GM21360 (cell line): ENCODE data around the gene DCAF11.
A peak's percentile ranks its signal among the peaks of the same experiment; 100 is the strongest.

ENCODE experiments used
- ATAC-seq: cut with Tn5 transposase; IDR thresholded peaks from one replicate; pipeline ENCODE4 v1.9.1; 2021; ENCODE audit warnings: mild to moderate bottlenecking, moderate library complexity; ENCODE audit not compliant: unreplicated experiment

The DCAF11 gene

DNA sequence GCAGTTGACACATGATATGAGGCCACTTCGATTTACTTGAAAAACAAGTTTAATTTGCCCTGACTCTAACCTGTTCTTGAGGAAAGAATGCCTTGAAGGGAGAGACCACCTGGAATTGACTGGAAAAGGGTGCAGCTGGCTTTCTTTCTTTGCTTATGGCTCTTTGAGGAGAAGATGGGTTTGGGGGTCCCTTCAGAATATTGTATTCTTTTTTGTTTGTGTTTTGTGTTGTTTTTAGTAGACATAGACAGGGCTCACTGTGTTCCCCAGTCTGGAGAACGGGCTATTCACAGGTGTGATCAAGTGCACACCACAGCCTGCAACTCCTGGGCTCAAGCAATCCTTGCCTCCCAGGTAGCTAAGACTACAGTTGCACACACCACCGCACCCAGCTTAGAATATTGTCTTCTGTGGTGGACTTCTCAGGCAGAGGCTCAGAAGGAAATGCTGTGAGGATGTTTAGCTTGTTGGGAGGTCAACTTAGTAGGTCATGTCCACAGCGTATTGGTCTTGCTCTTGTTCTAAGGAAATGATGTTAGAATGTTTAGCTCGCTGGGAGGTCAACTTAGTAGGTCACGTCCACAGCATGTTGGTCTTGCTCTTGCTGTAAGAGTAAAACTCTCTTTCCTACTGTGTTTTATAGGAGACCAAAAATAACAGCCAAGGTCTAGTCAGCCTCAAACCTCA, 1.7 kb downstream of the DCAF11 start:
- ATAC-seq = no peak

DNA sequence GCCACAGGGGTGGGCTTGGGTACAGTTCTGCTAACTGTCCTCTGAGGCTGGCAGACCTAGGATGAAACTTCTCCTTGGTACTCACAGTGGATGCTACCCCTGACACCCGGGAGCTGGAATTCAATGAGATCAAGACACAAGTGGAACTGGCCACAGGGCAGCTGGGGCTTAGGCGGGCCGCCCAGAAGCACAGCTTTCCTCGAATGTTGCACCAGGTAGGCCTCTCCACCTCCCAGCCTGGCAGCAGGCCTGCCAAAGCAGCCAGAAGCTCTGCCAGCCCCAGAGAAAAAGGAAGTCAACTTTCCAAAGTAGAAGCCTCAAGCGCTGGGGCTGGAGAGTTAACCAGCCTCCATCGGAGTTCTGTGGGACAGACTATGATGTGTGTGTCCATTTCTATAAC, 2.6 kb downstream of the DCAF11 start:
- no peak for ATAC-seq

DNA sequence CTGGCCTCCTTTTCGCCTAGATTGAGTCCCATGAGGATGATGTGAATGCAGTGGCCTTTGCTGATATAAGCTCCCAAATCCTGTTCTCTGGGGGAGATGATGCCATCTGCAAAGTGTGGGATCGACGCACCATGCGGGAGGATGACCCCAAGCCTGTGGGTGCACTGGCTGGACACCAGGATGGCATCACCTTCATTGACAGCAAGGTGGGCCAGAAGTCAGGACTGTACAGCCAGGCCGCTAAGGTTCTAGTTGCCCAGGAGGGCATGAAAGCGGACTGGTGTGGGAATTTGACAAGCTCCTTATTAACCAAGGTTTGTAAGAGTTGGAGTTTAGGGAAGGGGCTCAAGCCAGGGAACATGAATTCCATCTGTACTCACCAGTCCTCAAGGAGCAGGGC, 5.1 kb downstream of the DCAF11 start:
- no peak for ATAC-seq

DNA sequence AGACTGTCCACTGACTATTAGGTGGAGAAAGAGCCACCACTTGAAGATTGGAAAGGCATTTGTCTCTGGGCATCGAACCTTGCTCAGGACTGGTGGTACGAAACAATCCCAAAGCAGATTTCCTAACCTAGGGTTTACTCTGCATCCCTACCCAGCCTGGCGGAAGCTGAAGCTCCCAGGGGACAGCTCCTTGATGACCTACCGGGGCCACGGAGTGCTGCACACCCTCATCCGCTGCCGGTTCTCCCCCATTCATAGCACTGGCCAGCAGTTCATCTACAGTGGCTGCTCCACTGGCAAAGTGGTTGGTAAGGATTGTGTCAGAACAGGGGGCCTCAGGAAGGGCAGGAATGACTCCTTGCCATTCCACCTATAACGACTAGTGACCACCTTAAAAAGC, 6.6 kb downstream of the DCAF11 start:
- no peak for ATAC-seq

DNA sequence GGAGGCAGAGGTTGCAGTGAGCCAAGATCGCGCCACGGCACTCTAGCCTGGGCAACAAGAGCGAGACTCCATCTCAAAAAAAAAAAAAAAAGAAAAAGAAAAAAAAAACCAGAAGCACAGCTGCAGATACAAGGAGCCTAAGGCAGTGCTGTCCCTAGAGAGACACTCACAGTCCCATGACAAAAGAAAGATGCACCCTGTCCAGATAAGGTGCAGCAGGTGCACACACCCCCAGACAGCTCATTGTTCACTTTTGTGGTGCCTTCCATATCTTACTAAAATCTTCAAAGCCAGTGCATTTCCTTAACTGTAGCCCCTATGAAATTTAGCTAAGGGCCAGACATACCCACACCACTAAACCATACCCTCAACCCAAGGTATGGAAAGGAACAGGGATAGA, 7.8 kb downstream of the DCAF11 start:
- ATAC-seq = no peak

DNA sequence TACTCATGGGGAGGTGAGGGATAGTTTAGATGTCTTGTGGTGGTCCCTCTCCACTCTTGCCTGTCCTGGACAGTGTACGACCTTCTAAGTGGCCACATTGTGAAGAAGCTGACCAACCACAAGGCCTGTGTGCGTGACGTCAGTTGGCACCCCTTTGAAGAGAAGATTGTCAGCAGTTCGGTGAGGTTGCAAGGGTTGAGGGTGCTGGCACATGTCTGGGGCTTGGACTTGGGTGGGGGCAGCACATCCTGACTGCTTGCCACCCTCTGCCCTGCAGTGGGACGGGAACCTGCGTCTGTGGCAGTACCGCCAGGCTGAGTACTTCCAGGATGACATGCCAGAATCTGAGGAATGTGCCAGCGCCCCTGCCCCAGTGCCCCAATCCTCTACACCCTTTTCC, 8.3 kb downstream of the DCAF11 start:
- no peak for ATAC-seq

DNA sequence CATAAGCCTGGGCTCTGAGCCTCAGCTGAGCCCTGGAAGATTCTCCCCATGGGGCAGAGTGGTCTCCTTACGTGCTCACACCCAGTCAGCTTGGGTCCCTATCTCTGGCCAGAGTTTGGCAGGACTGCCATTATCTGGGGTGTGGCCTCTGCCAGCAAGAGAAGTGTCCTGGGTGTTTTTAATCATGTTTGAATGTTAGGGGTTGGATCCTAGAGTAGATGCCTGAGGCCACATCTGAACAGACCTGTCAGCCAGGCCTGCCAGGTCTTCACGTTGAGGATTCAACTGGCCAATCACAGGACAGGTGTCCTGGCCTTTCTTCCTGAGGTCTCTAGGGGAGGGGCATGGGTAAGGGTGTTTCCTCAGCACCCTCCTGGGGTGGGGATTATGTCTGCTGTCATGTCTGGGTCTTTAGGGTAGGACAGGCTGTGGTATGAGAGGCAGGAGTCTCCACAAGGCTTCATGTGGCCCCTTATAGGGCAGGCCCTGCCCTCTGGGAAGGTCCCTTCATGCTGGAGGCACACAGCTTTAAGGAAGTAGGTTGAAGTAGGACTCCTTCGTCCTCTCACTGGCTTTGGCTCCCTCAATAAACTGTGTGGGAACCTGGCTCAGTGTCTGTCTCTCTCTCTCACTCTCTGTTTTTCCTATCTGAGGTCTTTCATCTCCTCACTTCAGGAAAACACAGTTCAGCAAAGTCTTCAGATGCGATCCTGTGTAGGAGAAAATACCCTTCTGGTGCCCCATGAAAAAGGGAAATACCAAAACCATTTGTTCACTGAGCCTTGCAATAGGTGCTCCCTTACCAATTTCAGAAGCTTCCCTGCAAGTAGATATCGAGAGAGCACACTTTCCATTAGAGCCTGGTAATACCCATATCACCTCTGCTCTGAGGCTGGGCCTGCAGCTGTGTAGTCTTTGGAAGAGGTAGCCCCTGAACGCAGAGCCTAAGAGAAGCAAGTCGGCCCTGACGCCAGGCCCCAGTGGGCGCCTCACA, 9.1 kb downstream of the DCAF11 start:
- no peak for ATAC-seq

DNA sequence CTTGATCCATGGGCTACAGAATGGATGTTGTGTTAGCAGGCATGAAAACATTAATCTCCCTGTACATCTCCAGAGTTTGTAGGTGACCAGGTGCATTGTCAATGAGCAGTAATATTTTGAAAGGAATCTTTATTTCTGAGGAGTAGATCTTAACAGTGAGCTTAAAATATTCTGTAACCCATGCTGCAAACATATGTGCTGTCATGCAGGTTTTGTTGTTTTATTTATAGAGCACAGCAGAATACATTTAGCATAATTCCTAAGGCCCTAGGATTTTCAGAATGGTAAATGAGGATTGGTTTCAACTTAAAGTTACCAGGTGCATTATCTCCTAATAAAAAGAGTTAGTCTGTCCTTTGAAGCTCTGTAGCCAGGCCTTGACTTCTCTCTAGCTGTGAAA, 12.4 kb downstream of the DCAF11 start:
- no peak for ATAC-seq

DNA sequence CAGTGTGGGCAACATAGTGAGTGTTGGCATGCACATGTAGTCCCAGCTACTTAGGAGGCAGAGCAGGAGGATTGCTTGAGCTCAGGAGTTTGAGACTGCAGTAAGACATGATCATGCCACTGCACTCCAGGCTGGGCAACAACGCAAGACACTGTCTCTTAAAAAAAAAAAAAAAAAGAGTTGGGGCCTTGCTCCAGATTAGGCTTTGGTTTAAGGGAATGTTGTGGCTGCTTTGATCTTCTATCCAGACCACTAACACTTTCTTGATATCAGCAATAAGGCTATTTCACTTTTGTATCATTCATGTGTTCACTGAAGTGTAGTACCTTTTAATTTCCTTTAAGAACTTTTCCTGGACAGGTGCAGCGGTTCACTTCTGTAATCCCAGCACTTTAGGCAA, 13.1 kb downstream of the DCAF11 start:
- no peak for ATAC-seq

DNA sequence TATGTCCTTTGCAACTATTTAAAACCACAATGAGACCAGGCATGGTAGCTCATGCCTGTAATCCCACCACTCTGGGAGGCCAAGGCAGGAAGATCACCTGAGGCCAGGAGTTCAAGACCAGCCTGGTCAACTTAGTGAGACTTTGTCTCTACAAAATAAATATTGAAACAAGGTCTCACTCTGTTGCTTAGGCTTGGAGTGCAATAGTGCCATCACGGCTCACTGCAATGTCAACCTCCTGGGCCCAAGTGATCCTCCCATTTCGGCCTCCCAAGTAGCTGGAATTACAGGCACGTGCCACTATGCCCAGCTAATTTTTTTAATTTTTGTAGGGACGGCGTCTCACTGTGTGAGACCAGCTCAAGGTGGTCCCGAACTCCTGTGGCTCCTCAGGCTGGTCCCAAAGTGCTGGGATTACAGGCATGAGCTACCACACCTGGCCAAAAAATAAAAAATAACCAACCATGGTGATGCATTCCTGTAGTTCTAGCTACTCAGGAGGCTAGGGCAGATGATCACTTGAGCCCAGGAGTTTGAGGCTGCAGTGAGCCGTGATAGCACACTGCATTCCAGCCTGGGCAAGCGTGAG, 14.9 kb downstream of the DCAF11 start:
- ATAC-seq = no peak

DNA sequence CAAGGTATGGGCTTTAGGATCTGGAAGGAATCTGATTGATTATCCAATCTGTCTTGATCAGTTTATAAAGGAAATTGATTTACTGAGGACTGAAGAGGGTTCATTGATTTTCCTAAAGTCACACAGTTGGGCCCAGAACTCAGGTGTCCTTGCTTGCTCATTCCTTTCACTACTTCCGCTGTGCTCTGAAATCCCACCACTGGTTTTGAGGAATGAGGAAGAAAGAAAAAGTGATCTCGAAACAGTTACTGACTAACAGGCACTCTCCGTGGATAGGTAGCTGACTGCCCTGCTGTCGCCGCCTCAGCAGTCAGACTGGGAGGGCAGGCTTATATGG, 15.8 kb downstream of the DCAF11 start, which contains the start of gene FITM1:
FITM1 (plus strand) TSS at position 280 of the 337 bp plus-strand sequence. CDS start 905 bp downstream, outside the sequence.
- no peak for ATAC-seq

DNA sequence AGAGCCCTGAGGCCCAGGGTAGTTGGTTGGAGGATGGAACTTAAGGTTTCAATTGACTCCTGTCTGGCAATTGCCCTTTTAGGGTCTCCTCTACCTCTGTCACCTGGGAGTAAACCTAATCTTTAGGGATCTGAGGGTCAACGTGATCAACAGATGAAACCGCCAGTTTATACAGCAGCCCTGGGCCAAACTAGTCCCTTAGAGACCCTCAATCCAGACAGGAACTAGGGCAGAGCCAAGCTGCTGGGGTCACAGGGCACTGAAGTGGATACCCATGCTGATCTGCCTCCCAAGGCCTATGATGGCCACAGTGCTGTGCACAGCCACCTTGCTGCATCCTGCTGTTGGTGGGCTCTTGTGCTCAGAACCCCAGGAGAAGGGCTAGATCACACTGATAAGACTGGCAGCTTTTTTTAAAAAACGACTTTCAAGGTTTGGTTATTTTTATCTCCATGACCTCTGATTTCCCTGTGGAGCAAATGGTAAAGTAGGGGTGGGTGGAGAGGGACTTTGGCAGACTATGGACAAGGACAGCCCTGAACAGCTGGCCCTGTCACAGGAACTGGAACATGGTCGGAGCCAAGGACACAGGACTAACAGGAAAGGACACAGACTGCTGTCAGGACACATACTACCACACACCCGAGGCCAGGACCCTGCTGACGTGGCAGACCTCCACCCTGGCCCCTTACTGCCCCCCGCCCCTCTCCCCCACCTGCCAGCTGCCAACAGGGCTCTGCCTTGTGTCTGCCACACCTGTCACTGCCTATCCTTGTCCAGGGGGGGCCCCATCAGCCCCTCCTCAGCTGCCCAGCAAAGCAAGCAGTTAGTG, 16.4 kb downstream of the DCAF11 start:
- ATAC-seq = no peak

DNA sequence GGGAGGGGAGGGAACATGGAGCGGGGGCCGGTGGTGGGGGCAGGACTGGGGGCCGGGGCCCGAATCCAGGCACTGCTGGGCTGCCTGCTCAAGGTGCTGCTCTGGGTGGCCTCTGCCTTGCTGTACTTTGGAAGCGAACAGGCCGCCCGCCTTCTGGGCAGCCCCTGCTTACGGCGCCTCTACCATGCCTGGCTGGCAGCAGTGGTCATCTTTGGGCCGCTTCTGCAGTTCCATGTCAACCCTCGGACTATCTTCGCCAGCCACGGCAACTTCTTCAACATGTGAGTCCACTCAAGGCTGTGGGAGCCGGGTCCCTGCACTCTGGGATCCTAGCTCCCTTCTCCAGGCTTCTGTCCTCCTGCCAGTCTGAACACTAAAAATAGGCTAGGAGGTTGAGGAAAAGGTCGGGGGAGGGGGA, 17.0 kb downstream of the DCAF11 start:
- ATAC-seq = no peak

DNA sequence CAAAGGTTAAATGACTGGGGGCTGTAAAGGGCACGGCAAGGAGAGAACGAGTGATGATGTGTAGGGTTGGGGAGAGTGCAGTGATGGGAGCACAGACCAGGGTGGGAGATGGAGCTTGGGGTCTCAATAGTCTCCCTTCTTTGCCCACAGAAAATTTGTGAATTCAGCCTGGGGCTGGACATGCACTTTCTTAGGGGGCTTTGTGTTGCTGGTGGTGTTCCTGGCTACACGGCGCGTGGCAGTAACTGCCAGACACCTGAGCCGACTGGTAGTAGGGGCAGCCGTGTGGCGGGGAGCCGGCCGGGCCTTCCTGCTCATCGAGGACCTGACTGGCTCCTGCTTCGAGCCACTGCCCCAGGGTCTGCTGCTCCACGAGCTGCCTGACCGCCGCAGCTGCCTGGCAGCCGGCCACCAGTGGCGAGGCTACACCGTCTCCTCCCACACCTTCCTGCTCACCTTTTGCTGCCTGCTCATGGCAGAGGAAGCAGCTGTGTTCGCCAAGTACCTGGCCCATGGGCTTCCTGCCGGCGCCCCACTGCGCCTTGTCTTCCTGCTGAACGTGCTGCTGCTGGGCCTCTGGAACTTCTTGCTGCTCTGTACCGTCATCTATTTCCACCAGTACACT, 17.6 kb downstream of the DCAF11 start:
- no peak for ATAC-seq

DNA sequence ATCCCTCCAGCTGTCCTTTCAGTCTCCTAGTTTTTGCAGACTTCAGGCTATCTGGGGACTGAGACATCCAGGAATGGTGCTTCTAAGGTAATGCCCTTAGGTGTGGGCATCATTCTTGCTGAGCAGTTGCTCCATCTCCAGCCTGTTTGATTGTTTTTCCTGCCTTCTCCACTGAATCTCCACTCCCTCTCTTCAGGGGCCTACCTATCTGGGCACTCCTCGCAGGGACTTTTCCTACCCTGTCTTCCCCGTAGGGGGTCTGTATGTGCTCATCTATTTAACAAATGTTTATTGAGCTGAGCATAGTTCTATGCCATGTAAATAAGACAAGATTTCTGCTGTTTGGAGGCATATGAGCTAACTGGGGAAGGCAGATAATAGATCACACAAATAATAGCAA, 18.4 kb downstream of the DCAF11 start:
- ATAC-seq = no peak

DNA sequence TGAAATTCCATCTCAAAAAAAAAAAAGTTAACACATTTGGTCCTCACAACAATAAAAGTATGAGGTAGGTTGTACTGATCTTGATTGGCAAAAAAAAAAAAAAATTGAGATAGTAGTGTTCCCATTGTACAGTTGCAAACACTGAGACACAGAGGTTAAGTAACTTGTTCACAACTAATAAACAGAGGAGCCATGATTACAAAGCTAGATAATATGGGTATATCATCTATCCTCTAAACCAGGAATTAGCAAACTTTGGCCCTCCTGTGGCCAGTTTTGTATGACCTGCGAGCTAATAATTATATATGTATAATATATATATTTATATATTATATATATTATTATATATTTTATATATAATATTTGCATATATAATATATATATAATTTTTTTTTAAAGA, 19.2 kb downstream of the DCAF11 start:
- no peak for ATAC-seq

DNA sequence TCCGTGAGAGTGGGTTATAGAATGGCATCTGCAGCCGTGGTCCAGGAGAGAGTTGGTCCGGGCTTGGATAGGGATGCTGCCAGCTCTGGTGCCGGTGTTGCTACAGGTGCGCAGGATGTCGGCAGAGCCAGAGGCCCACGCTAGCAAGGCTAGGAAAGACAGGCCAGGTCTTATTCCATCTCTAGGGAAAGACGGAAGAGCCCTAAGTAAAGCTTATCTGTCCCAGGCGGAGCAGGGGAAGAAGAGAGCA, 20.9 kb downstream of the DCAF11 start:
- ATAC-seq = peak; percentile 8

DNA sequence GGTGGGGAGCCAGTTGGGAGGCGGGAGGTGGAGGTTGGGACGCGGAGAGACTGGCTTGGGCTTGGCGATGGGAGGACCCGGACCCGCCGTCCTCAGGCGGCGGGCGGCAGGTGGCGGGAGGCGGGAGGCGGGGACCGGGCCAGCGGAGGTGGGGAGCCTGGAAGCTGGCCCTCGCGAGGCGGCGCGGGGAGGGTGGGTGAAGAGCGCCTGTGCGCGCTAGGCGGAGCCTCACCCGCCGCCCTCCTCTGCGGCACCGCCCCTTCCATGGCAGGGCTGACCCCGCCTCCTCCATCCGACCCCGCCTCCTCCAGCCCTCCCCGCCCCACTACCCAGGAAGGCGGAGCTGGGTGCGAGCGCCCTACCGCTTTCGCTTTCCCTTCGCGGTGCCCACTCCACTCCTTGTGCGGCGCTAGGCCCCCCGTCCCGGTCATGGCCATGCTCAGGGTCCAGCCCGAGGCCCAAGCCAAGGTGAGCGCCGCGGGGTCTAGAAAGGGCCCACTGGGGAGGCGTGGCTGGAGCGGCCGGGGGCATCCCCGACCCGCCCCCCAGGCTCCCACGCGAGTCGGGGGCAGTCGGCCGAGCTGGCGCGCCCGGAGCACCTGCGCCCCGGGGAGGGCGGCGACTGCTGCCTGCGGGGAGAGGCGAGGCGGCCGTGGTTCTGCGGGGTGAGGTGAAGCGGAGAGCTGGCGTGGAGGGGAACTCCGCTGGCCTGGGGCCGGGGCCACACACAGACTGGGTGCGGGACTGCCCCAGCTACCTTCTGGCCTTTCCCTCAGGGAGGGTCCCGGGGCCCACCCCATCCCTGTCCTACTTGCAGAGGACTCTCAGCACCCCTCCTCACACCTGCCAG, 21.5 kb downstream of the DCAF11 start, which contains the start of gene PSME1:
PSME1 (plus strand) TSS at position 361 of the 850 bp plus-strand sequence; CDS start at position 430, 69 bp downstream.
- ATAC-seq = peak; percentile 70

DNA sequence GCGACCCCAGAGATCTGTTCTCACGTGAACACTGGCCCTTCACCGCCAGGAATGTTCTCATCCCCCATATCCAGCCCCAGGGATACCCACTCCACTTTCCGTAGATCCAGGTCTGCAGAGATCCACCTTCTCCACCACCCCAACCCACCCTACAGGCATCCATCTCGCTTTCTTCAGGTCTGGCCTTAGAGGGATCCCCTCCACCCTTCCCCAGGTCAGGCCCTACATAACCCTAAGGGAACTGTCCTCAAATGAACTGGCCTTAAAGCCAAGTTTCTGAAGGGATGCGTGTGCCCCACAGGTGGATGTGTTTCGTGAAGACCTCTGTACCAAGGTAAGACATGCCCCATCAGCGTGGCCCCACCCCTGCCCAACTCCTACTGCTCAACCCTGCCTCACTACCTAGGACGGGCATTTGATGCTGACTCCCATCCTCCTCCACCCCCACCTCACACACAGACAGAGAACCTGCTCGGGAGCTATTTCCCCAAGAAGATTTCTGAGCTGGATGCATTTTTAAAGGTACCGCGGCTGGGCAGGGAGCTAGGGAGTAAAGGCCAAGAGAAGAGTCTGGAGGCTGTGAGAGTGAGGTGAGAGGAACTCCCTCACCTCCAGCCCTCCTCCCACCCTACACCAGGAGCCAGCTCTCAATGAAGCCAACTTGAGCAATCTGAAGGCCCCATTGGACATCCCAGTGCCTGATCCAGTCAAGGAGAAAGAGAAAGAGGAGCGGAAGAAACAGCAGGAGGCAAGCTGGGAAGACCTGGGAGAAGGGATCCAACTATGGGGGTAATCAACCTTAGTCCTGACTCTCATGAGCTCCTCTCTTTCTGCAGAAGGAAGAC, 22.3 kb downstream of the DCAF11 start:
- ATAC-seq = no peak
